ENCODE results near the gene RAB15. TPM values are rescaled to one million over a fixed set of nuclear protein-coding genes. Genes with fewer than 3 reads are reported as not detected.
A peak's percentile ranks its signal among the peaks of the same experiment; 100 is the strongest.
"Not testable (repeated sequence)": the region's sequence is repeated elsewhere in the genome, so short reads cannot be mapped to it uniquely, and the experiment has no call there.

Gene RAB15
- total RNA-seq, 1 donor from 2014 or later = 18.2 TPM

- Histone ChIP-seq H3K27me3 (ENCODE audit: control insufficient read depth, insufficient read depth, low read length) (peaks cover 3% of the 10 kb centered on the region), H3K4me3 (ENCODE audit: low read depth, low read length) (peak overlapping the region; percentile 81), H3K36me3 (ENCODE audit: control insufficient read depth, insufficient read depth, low read length) (no peaks in the 10 kb centered on the region)
- no peak for TF ChIP-seq CTCF (IDR thresholded peaks at IDR 0.05; ENCODE audit: insufficient read depth, low read length, poor library complexity, severe bottlenecking)
- DNase-seq (ENCODE audit: low read depth) = no peak
Observed at GRCh38 chr14:64915029-64915424, 57.1 kb downstream of the RAB15 start.

- H3K27me3 ChIP-seq (ENCODE audit: control insufficient read depth, insufficient read depth, low read length) = peaks cover 5% of the 10 kb centered on the region
- peak within 1 kb of the TSS; percentile 81 for H3K4me3 ChIP-seq (ENCODE audit: low read depth, low read length)
- DNase-seq (ENCODE audit: low read depth) = peak; percentile 97
- no peaks in the 10 kb centered on the region for H3K36me3 ChIP-seq (ENCODE audit: control insufficient read depth, insufficient read depth, low read length)
- TF ChIP-seq CTCF (IDR thresholded peaks at IDR 0.05; ENCODE audit: insufficient read depth, low read length, poor library complexity, severe bottlenecking) = no peak
Observed at GRCh38 chr14:64914237-64915028, 57.7 kb downstream of the RAB15 start, which contains the start of gene CHURC1. CHURC1 (plus strand) TSS chr14:64914455; CDS start chr14:64914496, 41 bp downstream.

GRCh38 chr14:64913477-64913876 is 58.7 kb downstream of the RAB15 start:
- H3K27me3 ChIP-seq (ENCODE audit: control insufficient read depth, insufficient read depth, low read length); H3K36me3 ChIP-seq (ENCODE audit: control insufficient read depth, insufficient read depth, low read length); H3K4me3 ChIP-seq (ENCODE audit: low read depth, low read length); DNase-seq (ENCODE audit: low read depth): not testable (repeated sequence)

GRCh38 chr14:64912261-64912660 is 59.9 kb downstream of the RAB15 start:
- DNase-seq (ENCODE audit: low read depth) = no peak
- peaks cover 6% of the 10 kb centered on the region for H3K27me3 ChIP-seq (ENCODE audit: control insufficient read depth, insufficient read depth, low read length)
- H3K36me3 ChIP-seq (ENCODE audit: control insufficient read depth, insufficient read depth, low read length) = no peaks in the 10 kb centered on the region
- H3K4me3 ChIP-seq (ENCODE audit: low read depth, low read length) = no peak overlapping the region
- no peak for TF ChIP-seq CTCF (IDR thresholded peaks at IDR 0.05; ENCODE audit: insufficient read depth, low read length, poor library complexity, severe bottlenecking)

GRCh38 chr14:64910847-64911495 is 61.2 kb downstream of the RAB15 start:
- Histone ChIP-seq H3K27me3 (ENCODE audit: control insufficient read depth, insufficient read depth, low read length) (peaks cover 6% of the 10 kb centered on the region), H3K4me3 (ENCODE audit: low read depth, low read length) (no peak overlapping the region), H3K36me3 (ENCODE audit: control insufficient read depth, insufficient read depth, low read length) (no peaks in the 10 kb centered on the region)
- no peak for DNase-seq (ENCODE audit: low read depth)
- peak; percentile 76 for TF ChIP-seq CTCF (IDR thresholded peaks at IDR 0.05; ENCODE audit: insufficient read depth, low read length, poor library complexity, severe bottlenecking)

GRCh38 chr14:64906022-64906421 is 66.1 kb downstream of the RAB15 start:
- no peak for DNase-seq (ENCODE audit: low read depth)
- H3K27me3 ChIP-seq (ENCODE audit: control insufficient read depth, insufficient read depth, low read length) = peaks cover 3% of the 10 kb centered on the region
- H3K4me3 ChIP-seq (ENCODE audit: low read depth, low read length) = no peak overlapping the region
- TF ChIP-seq CTCF (IDR thresholded peaks at IDR 0.05; ENCODE audit: insufficient read depth, low read length, poor library complexity, severe bottlenecking) = no peak
- H3K36me3 ChIP-seq (ENCODE audit: control insufficient read depth, insufficient read depth, low read length) = no peaks in the 10 kb centered on the region

All from kidney epithelial cell (primary cell).